ENCODE measurements around the gene EMILIN1. TPM values are rescaled to one million over a fixed set of nuclear protein-coding genes. Genes with fewer than 3 reads are reported as not detected.

EMILIN1 gene
- polyA plus RNA-seq (2013, experiment 1 of 2): 35.8 TPM
- polyA plus RNA-seq (2013, experiment 2 of 2): 26.7 TPM

DNA sequence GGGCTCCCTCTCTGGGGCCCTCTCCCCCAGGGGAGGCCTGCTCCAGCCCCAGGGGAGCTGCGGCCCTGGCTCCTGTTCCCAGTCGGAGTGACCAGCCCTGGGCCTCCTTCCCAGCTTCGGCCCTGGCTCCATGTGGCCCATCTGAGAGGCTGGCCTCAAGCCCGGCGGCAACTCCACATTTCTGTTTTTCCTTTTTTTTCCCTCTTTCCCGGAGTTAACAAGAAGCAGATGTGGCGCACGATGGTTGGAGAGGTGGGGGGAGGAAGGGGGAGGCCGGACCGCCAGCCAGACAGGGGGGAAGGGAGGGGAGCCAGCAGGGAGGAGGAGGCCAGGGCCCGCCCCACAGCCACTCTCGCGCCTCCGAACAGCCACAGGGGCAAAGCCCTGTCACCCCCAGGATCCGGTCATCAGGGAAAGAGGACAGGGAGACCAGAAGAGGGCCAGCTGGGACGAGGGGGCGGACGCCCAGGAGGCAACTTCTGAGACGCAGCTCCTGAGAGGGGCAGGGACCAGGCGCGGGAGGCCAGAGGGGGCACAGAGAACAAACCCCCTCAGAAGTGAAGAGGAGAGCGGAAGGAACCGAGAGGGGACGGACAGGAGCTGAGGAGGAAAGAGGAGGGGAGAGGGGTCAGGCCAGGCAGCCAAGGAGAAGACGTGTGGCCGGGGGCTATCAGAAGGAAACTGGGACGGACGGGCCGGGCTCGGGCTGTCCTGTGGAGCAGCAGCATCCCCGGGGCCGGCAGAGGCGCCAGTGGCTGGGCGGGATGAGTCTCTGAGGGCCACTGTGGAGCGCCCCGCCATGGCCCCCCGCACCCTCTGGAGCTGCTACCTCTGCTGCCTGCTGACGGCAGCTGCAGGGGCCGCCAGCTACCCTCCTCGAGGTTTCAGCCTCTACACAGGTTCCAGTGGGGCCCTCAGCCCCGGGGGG lies at the start of gene EMILIN1:
EMILIN1 (plus strand) TSS at position 349 of the 928 bp plus-strand sequence; CDS start at position 800, 451 bp downstream.
- Histone ChIP-seq H3K36me3 (ENCODE audit: control insufficient read depth, insufficient read depth, low read length) (no peaks in the 10 kb centered on the region), H3K27ac (ENCODE audit: low read depth, low read length, severe bottlenecking) (peak within 1 kb of the TSS; percentile 64), H3K4me1 (ENCODE audit: control insufficient read depth, insufficient read depth, low read length, poor library complexity, severe bottlenecking) (no peaks in the 10 kb centered on the region), H3K9me3 (ENCODE audit: control insufficient read depth, low read length) (no peaks in the 10 kb centered on the region), H3K4me3 (ENCODE audit: extremely low read depth, insufficient read depth, low read length, poor library complexity, severe bottlenecking) (no peak within 1 kb of the TSS)
- 74 to 75% methylated on average over 27 to 34 of the region's 41 CpGs for WGBS, 2 experiments (ENCODE audit: insufficient coverage in 2 of 2)

DNA sequence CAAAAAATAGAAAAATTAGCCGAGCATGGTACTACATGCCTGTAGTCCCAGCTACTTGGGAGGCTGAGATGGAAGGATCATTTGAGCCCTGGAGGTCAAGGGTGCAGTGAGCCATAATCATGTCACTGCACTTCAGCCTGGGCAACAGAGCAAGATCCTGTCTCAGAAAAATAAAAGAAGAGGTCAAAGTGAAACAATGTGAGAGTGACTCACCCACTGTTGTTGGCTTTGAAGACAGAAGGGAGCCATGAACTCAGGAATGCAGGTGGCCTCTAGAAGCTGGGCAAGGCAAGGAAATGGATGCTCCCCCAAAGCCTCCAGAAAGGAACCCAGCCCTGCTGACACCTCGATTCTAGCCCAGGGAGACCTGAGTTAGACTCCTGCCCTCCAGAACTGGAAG lies 49.4 kb upstream of the EMILIN1 start:
- H3K27ac ChIP-seq (ENCODE audit: low read depth, low read length, severe bottlenecking): no peak overlapping the region
- H3K36me3 ChIP-seq (ENCODE audit: control insufficient read depth, insufficient read depth, low read length): peaks cover 45% of the 10 kb centered on the region
- 86 to 93% methylated on average over 2 of the region's 2 CpGs for whole genome bisulfite sequencing, 2 experiments (ENCODE audit: insufficient coverage in 2 of 2)
- H3K4me1 ChIP-seq (ENCODE audit: control insufficient read depth, insufficient read depth, low read length, poor library complexity, severe bottlenecking): no peaks in the 10 kb centered on the region
- no peak overlapping the region for H3K4me3 ChIP-seq (ENCODE audit: extremely low read depth, insufficient read depth, low read length, poor library complexity, severe bottlenecking)
- H3K9me3 ChIP-seq (ENCODE audit: control insufficient read depth, low read length): no peaks in the 10 kb centered on the region

DNA sequence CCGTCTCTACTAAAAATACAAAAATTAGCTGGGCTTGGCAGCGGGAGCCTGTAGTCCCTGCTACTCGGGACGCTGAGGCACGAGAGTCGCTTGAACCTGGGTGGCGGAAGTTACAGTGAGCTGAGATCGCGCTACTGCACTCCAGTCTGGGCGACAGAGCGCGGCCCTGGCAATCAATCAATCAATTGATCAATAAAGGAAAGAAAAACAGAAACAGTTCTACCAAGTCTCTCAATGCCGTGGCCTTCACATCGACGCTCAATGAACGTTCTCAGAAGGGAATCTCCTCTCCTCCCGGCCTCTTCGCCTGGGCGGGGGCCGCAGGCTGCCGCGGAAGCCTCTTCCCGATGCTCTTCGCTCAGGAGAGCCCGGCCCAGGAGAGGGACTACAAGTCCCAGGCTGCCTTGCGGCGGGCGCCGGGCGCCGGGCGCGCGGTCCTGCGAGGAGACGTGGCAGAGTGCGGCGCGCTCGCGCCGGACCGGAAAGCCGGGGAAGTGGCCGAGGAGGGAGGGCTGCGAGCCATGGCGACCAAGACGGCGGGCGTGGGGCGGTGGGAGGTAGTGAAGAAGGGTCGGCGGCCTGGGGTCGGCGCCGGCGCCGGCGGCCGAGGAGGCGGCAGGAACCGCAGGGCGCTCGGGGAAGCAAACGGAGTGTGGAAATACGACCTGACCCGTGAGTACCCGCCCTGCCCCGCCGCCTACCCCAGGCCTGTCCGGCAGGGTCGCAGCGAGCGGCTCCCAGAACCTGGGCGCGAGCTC lies 45.7 kb upstream of the EMILIN1 start, which contains the start of gene TMEM214:
TMEM214 (plus strand) TSS at position 471 of the 758 bp plus-strand sequence; CDS start at position 522, 51 bp downstream.
- H3K4me1 ChIP-seq (ENCODE audit: control insufficient read depth, insufficient read depth, low read length, poor library complexity, severe bottlenecking): no peaks in the 10 kb centered on the region
- peak within 1 kb of the TSS; percentile 81 for H3K27ac ChIP-seq (ENCODE audit: low read depth, low read length, severe bottlenecking)
- peak within 1 kb of the TSS; percentile 76 for H3K4me3 ChIP-seq (ENCODE audit: extremely low read depth, insufficient read depth, low read length, poor library complexity, severe bottlenecking)
- H3K9me3 ChIP-seq (ENCODE audit: control insufficient read depth, low read length): no peaks in the 10 kb centered on the region
- 1 to 2% methylated on average over 63 to 70 of the region's 76 CpGs for WGBS, 2 experiments (ENCODE audit: insufficient coverage in 2 of 2)
- peaks cover 45% of the 10 kb centered on the region for H3K36me3 ChIP-seq (ENCODE audit: control insufficient read depth, insufficient read depth, low read length)

DNA sequence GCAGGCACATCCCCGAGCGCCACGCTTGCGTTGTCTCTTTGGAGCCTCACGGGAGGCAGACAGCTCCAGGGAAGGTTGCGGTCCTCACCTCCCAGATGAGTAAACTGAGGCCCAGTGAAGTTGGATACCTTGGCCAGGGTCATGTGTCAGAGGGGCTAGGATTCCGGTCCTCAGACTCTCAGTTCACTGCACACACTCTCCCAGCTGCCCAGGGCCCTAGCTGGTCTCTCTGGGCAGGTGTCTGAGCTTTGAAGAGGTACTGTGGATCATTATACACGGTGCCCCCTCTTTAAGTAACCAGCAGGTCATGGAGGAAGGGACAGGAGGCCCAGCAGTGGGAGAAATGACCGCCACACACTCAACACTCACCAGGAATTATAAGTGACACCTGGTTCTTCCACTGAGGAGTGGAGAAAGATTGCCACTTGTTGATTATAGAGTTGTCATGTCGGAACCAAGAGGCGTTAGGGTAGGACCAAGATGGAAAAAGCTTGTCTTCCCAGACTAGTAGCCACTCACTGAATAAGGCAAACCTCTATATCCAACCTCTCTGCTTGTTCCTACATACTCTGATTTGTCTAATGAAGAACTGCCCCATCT lies 45.1 kb upstream of the EMILIN1 start:
- peak overlapping the region; percentile 76 for H3K4me3 ChIP-seq (ENCODE audit: extremely low read depth, insufficient read depth, low read length, poor library complexity, severe bottlenecking)
- WGBS, 2 experiments (ENCODE audit: insufficient coverage in 2 of 2): 0 to 13% methylated on average over 6 to 7 of the region's 11 CpGs
- H3K27ac ChIP-seq (ENCODE audit: low read depth, low read length, severe bottlenecking): peak overlapping the region; percentile 81
- no peaks in the 10 kb centered on the region for H3K9me3 ChIP-seq (ENCODE audit: control insufficient read depth, low read length)
- no peaks in the 10 kb centered on the region for H3K4me1 ChIP-seq (ENCODE audit: control insufficient read depth, insufficient read depth, low read length, poor library complexity, severe bottlenecking)
- peaks cover 45% of the 10 kb centered on the region for H3K36me3 ChIP-seq (ENCODE audit: control insufficient read depth, insufficient read depth, low read length)

DNA sequence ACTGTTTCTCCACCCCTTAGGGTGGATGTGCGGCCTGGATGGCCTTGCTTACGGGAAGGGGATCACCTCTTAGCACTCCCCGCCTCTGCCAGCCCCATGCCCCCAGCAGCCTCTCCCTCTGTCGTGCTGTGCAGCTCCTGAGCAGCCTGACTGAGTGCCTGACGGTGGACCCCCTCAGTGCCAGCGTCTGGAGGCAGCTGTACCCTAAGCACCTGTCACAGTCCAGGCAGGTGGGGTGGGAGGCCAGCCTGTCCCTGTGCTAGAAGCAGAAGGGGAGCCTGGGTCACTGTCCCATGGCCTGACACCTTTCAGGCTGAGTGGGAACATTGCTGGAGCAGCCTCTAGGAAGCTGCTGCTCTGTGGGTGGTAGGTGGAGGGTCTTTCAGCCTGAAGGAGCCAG lies 40.4 kb upstream of the EMILIN1 start:
- H3K36me3 ChIP-seq (ENCODE audit: control insufficient read depth, insufficient read depth, low read length): peaks cover 88% of the 10 kb centered on the region
- H3K27ac ChIP-seq (ENCODE audit: low read depth, low read length, severe bottlenecking): no peak overlapping the region
- no peaks in the 10 kb centered on the region for H3K9me3 ChIP-seq (ENCODE audit: control insufficient read depth, low read length)
- 88 to 100% methylated on average over 3 to 6 of the region's 6 CpGs for WGBS, 2 experiments (ENCODE audit: insufficient coverage in 2 of 2)
- no peak overlapping the region for H3K4me3 ChIP-seq (ENCODE audit: extremely low read depth, insufficient read depth, low read length, poor library complexity, severe bottlenecking)
- no peaks in the 10 kb centered on the region for H3K4me1 ChIP-seq (ENCODE audit: control insufficient read depth, insufficient read depth, low read length, poor library complexity, severe bottlenecking)

DNA sequence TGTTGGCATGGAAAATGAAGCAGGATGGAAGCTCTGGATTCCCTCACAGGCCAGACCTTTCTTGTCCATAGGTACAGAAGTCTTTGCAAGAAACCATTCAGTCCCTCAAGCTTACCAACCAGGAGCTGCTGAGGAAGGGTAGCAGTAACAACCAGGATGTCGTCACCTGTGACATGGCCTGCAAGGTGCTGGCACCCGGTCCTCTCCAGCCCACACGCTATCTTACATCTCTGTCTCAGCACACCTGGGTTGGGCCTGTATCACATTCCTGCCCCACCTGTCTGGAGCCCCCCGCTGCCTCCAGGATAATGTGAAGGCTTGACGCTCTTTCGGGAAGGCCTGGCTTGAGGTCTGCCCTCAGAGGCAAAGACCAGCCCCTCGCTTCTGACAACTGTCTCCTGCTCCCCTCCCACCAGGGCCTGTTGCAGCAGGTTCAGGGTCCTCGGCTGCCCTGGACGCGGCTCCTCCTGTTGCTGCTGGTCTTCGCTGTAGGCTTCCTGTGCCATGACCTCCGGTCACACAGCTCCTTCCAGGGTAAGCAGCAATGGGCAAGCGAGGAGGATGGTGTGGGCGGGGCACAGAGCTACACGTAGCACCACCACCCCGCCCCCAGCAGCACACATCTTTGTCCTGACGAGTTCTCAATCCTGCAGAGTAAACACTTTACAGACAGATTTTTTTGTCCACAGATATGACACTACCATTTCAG lies 39.6 kb upstream of the EMILIN1 start:
- no peak overlapping the region for H3K4me3 ChIP-seq (ENCODE audit: extremely low read depth, insufficient read depth, low read length, poor library complexity, severe bottlenecking)
- H3K36me3 ChIP-seq (ENCODE audit: control insufficient read depth, insufficient read depth, low read length): peaks cover 95% of the 10 kb centered on the region

DNA sequence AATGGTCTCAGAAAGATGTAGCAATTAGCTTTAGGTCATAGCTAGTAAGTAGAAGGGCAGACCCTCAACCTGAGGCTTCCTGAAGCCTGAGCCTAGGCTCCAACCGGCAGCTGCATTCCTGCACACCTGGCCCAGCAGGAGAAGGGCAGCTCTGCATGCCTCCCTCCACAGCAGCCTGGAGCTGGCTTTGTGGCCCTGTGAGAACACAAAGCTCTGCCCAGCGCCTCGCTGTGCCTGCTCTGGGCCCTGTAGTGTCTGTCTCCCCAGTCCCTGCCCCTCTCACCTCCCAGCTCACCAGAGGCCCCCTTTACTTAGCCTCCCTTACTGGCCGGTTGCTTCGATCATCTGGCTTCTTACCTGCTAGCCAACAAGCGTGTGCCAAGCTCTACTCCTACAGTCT lies 39.0 kb upstream of the EMILIN1 start:
- Histone ChIP-seq H3K4me3 (ENCODE audit: extremely low read depth, insufficient read depth, low read length, poor library complexity, severe bottlenecking) (no peak overlapping the region), H3K4me1 (ENCODE audit: control insufficient read depth, insufficient read depth, low read length, poor library complexity, severe bottlenecking) (no peaks in the 10 kb centered on the region), H3K36me3 (ENCODE audit: control insufficient read depth, insufficient read depth, low read length) (peaks cover 93% of the 10 kb centered on the region), H3K9me3 (ENCODE audit: control insufficient read depth, low read length) (no peaks in the 10 kb centered on the region), H3K27ac (ENCODE audit: low read depth, low read length, severe bottlenecking) (no peak overlapping the region)
- WGBS, 2 experiments (ENCODE audit: insufficient coverage in 2 of 2): 95 to 100% methylated on average over 3 of the region's 6 CpGs

More for the DNA sequence above, 39.6 kb upstream of the EMILIN1 start:
- no peak overlapping the region for H3K27ac ChIP-seq (ENCODE audit: low read depth, low read length, severe bottlenecking)
- no peaks in the 10 kb centered on the region for H3K4me1 ChIP-seq (ENCODE audit: control insufficient read depth, insufficient read depth, low read length, poor library complexity, severe bottlenecking)
- 92 to 97% methylated on average over 7 to 13 of the region's 17 CpGs for whole genome bisulfite sequencing, 2 experiments (ENCODE audit: insufficient coverage in 2 of 2)
- no peaks in the 10 kb centered on the region for H3K9me3 ChIP-seq (ENCODE audit: control insufficient read depth, low read length)

DNA sequence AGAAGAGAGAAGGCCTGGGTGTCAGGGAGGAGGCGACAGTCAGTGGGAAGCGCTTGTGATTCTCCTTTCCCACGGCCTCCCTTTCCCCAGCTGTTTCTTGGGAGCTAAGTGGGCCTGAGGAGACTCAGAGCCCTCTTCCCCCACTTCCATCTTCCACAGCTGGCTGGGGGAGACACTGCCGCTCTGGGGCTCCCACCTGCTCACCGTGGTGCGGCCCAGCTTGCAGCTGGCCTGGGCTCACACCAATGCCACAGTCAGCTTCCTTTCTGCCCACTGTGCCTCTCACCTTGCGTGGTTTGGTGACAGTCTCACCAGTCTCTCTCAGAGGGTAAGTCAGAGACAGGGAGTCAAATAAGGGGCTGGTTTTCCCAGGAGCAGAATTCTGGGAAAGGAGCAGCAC lies 38.5 kb upstream of the EMILIN1 start:
- 96 to 97% methylated on average over 4 to 7 of the region's 7 CpGs for WGBS, 2 experiments (ENCODE audit: insufficient coverage in 2 of 2)
- Histone ChIP-seq H3K27ac (ENCODE audit: low read depth, low read length, severe bottlenecking) (no peak overlapping the region), H3K36me3 (ENCODE audit: control insufficient read depth, insufficient read depth, low read length) (peaks cover 90% of the 10 kb centered on the region), H3K9me3 (ENCODE audit: control insufficient read depth, low read length) (no peaks in the 10 kb centered on the region), H3K4me3 (ENCODE audit: extremely low read depth, insufficient read depth, low read length, poor library complexity, severe bottlenecking) (no peak overlapping the region), H3K4me1 (ENCODE audit: control insufficient read depth, insufficient read depth, low read length, poor library complexity, severe bottlenecking) (no peaks in the 10 kb centered on the region)

DNA sequence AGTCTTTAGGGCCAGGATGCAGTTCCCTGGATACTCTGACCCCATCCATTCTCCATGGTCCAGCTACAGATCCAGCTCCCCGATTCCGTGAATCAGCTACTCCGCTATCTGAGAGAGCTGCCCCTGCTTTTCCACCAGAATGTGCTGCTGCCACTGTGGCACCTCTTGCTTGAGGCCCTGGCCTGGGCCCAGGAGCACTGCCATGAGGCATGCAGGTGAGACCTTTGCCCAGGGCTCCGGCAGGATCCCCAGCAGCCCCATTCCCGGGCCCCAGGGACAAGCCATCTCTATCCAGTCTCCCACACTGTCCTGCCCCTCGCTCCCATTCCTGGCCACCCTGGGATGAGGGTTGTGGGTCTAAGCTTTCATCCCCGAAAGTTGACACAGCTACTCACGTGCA lies 38.1 kb upstream of the EMILIN1 start:
- H3K4me1 ChIP-seq (ENCODE audit: control insufficient read depth, insufficient read depth, low read length, poor library complexity, severe bottlenecking): no peaks in the 10 kb centered on the region
- 100% methylated on average over 5 of the region's 8 CpGs for WGBS, 2 experiments (ENCODE audit: insufficient coverage in 2 of 2)
- no peaks in the 10 kb centered on the region for H3K9me3 ChIP-seq (ENCODE audit: control insufficient read depth, low read length)
- H3K4me3 ChIP-seq (ENCODE audit: extremely low read depth, insufficient read depth, low read length, poor library complexity, severe bottlenecking): no peak overlapping the region
- H3K36me3 ChIP-seq (ENCODE audit: control insufficient read depth, insufficient read depth, low read length): peaks cover 86% of the 10 kb centered on the region
- no peak overlapping the region for H3K27ac ChIP-seq (ENCODE audit: low read depth, low read length, severe bottlenecking)

DNA sequence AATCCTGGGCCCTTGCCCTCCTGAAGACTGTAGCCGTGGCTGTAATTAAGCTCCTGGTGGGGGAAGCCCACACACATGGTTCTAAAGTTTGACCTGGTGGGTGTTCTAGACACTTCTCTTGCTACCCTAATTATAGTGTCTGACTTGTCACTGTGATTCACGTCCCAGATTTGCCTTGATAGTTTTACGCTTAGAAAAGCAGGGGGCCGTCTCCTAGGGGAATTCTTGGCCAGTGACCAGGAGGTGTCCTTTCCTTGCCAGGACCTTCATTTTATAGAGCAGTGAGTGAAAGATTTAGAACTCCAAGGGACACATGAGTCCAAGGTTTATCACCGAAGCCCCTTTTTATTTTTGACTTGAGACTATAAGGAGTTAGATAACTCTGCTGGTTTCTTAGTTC lies 36.7 kb upstream of the EMILIN1 start:
- Histone ChIP-seq H3K36me3 (ENCODE audit: control insufficient read depth, insufficient read depth, low read length) (peaks cover 71% of the 10 kb centered on the region), H3K9me3 (ENCODE audit: control insufficient read depth, low read length) (no peaks in the 10 kb centered on the region), H3K4me3 (ENCODE audit: extremely low read depth, insufficient read depth, low read length, poor library complexity, severe bottlenecking) (no peak overlapping the region), H3K27ac (ENCODE audit: low read depth, low read length, severe bottlenecking) (no peak overlapping the region), H3K4me1 (ENCODE audit: control insufficient read depth, insufficient read depth, low read length, poor library complexity, severe bottlenecking) (no peaks in the 10 kb centered on the region)
- 94 to 98% methylated on average over 4 to 5 of the region's 5 CpGs for WGBS, 2 experiments (ENCODE audit: insufficient coverage in 2 of 2)
